ENCODE results near the gene WASF3. TPM values are rescaled to one million over a fixed set of nuclear protein-coding genes. Genes with fewer than 3 reads are reported as not detected.

WASF3 gene
- total and polyA plus RNA-seq, 10 of the 15 experiments (the other 5 are each of a cell fraction or from before 2014, with no cell fraction given): under 0.01 to 0.10 (median 0.01) TPM; not detected in 7

DNA sequence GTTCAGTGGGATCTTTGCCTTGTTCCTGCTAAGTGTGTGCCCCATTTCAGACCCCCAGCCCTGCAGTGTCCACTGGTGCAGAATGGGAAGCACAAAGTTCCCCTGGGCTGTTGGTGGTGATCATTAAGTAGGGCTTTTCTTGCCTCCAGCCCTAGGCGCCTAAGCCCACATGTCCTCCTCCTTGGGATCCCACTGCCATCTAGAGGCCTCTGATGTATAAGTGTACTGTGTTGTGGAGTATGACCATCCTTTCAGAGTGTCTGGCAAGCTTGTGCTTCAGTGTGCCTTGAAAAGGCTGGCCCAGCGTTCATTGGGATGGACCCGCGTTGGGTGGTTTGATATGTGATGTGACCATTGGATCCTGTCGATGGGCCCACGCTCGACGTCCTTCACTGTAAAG is 71.2 kb downstream of the WASF3 start (continued):
- no peak for TF ChIP-seq NR2C1 (IDR thresholded peaks at IDR 0.05)
- TF ChIP-seq, protein P1, sequence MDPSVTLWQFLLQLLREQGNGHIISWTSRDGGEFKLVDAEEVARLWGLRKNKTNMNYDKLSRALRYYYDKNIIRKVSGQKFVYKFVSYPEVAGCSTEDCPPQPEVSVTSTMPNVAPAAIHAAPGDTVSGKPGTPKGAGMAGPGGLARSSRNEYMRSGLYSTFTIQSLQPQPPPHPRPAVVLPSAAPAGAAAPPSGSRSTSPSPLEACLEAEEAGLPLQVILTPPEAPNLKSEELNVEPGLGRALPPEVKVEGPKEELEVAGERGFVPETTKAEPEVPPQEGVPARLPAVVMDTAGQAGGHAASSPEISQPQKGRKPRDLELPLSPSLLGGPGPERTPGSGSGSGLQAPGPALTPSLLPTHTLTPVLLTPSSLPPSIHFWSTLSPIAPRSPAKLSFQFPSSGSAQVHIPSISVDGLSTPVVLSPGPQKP (IDR thresholded peaks at IDR 0.05; ENCODE audit: low read depth, low read length): no peak

DNA sequence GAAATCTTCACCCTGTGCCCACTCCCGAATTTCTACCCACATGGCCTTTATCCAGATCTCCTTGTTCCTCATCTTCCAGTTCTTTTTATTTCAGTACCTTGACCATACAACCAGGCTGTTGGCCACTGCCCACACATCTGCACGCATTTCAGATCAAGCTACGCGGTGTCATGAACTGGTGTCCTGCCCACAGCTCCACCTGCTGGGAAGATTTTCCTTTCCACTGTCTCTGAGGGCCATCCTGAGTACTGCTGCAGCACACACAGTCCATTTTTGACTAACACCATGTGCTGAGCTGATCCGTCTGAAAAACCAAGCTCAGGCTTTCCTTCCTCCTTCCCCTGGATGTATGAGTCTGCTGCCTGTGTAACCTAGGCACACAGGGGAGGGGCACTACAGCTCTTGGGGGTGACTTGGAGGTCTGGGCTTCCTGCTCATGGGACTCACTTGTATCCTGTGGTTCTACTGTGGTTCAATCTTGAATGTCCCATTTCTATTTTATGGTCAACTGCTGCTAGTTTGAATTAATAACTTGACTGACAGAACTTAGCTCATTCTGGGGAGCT is 71.9 kb downstream of the WASF3 start:
- Histone ChIP-seq H3K27me3 (replicated peaks in 1 of 2; ENCODE audit: control insufficient read depth in 2 of 2, insufficient read depth in 2 of 2, low read length in 1 of 2) (no peaks in the 10 kb centered on the region), H3K4me3 (no peak overlapping the region), H3K4me1 (ENCODE audit: control insufficient read depth, insufficient read depth, low read length) (no peaks in the 10 kb centered on the region), H4K20me1 (ENCODE audit: control insufficient read depth, insufficient read depth) (no peaks in the 10 kb centered on the region), H3K36me3 (ENCODE audit: control insufficient read depth in 2 of 2, insufficient read depth in 2 of 2, low read length in 1 of 2) (no peaks in the 10 kb centered on the region), H2AFZ (ENCODE audit: control insufficient read depth, low read depth, low read length) (no peak overlapping the region), H3K9me3 (replicated peaks; ENCODE audit: control insufficient read depth, insufficient read depth, low read length) (no peaks in the 10 kb centered on the region; the same call in 2 of the 3 replicates), H3K4me2 (ENCODE audit: control insufficient read depth, insufficient read depth) (no peak overlapping the region), H3K27ac (ENCODE audit: control insufficient read depth, insufficient read depth) (no peak overlapping the region), H3K79me2 (ENCODE audit: control insufficient read depth, insufficient read depth, low read length) (no peaks in the 10 kb centered on the region), H3K9ac (ENCODE audit: control insufficient read depth, insufficient read depth, low read length) (no peak overlapping the region)
- ChIA-PET CTCF (interaction anchor here (1.5 kb wide), 1 partner anchor 444 kb away, joined by 4 read pairs; no protein-coding TSS in a partner anchor), SMC1A (ENCODE audit: uncharacterized antibody, unreplicated experiment) (no interaction called here), POLR2A (no interaction called here), RAD21 (ENCODE audit: unreplicated experiment) (interaction anchor here (1.0 kb wide), 1 partner anchor 69 kb away, joined by 3 read pairs; no protein-coding TSS in a partner anchor)
- in situ Hi-C loops (cut with MboI) (no loop called here), intact Hi-C loops (cut with micrococcal nuclease; ENCODE audit: unreplicated experiment) (no loop called here)
- TF ChIP-seq POLR2AphosphoS2 (IDR thresholded peaks at IDR 0.05; ENCODE audit: low read depth, low read length): no peak
- no peak for TF ChIP-seq NR2C2 (IDR thresholded peaks at IDR 0.05; ENCODE audit: borderline replicate concordance, control insufficient read depth, insufficient read length, low read depth)
- TF ChIP-seq IKZF2 (IDR thresholded peaks at IDR 0.05): no peak
- no peak for TF ChIP-seq WRNIP1 (IDR thresholded peaks at IDR 0.05; ENCODE audit: borderline replicate concordance, low read depth, low read length)
- TF ChIP-seq DPF2 (IDR thresholded peaks at IDR 0.05): no peak
- TF ChIP-seq, protein P2, sequence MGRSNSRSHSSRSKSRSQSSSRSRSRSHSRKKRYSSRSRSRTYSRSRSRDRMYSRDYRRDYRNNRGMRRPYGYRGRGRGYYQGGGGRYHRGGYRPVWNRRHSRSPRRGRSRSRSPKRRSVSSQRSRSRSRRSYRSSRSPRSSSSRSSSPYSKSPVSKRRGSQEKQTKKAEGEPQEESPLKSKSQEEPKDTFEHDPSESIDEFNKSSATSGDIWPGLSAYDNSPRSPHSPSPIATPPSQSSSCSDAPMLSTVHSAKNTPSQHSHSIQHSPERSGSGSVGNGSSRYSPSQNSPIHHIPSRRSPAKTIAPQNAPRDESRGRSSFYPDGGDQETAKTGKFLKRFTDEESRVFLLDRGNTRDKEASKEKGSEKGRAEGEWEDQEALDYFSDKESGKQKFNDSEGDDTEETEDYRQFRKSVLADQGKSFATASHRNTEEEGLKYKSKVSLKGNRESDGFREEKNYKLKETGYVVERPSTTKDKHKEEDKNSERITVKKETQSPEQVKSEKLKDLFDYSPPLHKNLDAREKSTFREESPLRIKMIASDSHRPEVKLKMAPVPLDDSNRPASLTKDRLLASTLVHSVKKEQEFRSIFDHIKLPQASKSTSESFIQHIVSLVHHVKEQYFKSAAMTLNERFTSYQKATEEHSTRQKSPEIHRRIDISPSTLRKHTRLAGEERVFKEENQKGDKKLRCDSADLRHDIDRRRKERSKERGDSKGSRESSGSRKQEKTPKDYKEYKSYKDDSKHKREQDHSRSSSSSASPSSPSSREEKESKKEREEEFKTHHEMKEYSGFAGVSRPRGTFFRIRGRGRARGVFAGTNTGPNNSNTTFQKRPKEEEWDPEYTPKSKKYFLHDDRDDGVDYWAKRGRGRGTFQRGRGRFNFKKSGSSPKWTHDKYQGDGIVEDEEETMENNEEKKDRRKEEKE (IDR thresholded peaks at IDR 0.05): no peak
- TF ChIP-seq EZH2 (IDR thresholded peaks at IDR 0.05; ENCODE audit: borderline replicate concordance, control insufficient read depth, low read depth, low read length): no peak
- no peak for TF ChIP-seq ZNF207 (IDR thresholded peaks at IDR 0.05; ENCODE audit: borderline replicate concordance)
- TF ChIP-seq EP300 (IDR thresholded peaks at IDR 0.05; ENCODE audit: borderline replicate concordance in 1 of 2, control insufficient read depth in 1 of 2, low read depth in 2 of 2, low read length in 2 of 2): no peak
- TF ChIP-seq FOS (IDR thresholded peaks at IDR 0.05; ENCODE audit: borderline replicate concordance, extremely low read depth, insufficient read length): no peak
- no peak for TF ChIP-seq SREBF2 (IDR thresholded peaks at IDR 0.05; ENCODE audit: low read length)
- TF ChIP-seq ZNF622 (IDR thresholded peaks at IDR 0.05): no peak
- WGBS (ENCODE audit: insufficient coverage, insufficient replicate concordance, low lambda C conversion rate, missing lambda C conversion rate): 62% methylated on average over 5 of the region's 5 CpGs
- ATAC-seq (no peak), DNase-seq (ENCODE audit: low read depth, low spot score) (no peak), FAIRE-seq (no peak)
- BruUV-seq (replicated peaks): no TSS peak
